ENCODE measurements around the gene ADIPOR2.
"Not testable (repeated sequence)": the region's sequence is repeated elsewhere in the genome, so short reads cannot be mapped to it uniquely, and the experiment has no call there.

GRCh38 chr12:1817928-1818327, 127.1 kb downstream of the ADIPOR2 start:
- TF ChIP-seq POLR2A, CTCF, POLR2AphosphoS5 (IDR thresholded peaks at IDR 0.05): not testable (repeated sequence)

Data from sigmoid colon (tissue), 4 donors.